ENCODE results near the gene CCL7. TPM values are rescaled to one million over a fixed set of nuclear protein-coding genes. Genes with fewer than 3 reads are reported as not detected.

CCL7 gene
- total and polyA plus RNA-seq, 8 donors, result not detected

- H3K4me3 ChIP-seq, result no peak overlapping the region
- intact Hi-C loops (cut with DNase I), result no loop called here
- WGBS, 2 donors, result 4 to 5% methylated on average over 1 of the region's 1 CpG
- no peak overlapping the region for H3K27ac ChIP-seq
- no peak for FAIRE-seq
- peak in 1 of 4 donors; percentile 22 for ATAC-seq
- no peaks in the 10 kb centered on the region for H3K4me1 ChIP-seq
- DNase-seq, result no peak
- no peak for TF ChIP-seq CTCF (IDR thresholded peaks at IDR 0.05)
- no peaks in the 10 kb centered on the region for H3K9me3 ChIP-seq
- no peaks in the 10 kb centered on the region for H3K27me3 ChIP-seq
- H3K36me3 ChIP-seq, result no peaks in the 10 kb centered on the region
Observed at GRCh38 chr17:34275881-34276280, 5.9 kb downstream of the CCL7 start.

- Histone ChIP-seq H3K27me3 (no peaks in the 10 kb centered on the region), H3K4me1 (no peaks in the 10 kb centered on the region), H3K9me3 (no peaks in the 10 kb centered on the region), H3K36me3 (no peaks in the 10 kb centered on the region), H3K27ac (no peak overlapping the region), H3K4me3 (no peak overlapping the region)
- DNase-seq (no peak), FAIRE-seq (no peak), ATAC-seq (no peak)
- WGBS, 2 donors, result 37 to 47% methylated on average over 4 of the region's 4 CpGs
- no peak for TF ChIP-seq CTCF (IDR thresholded peaks at IDR 0.05)
- intact Hi-C loops (cut with DNase I), result no loop called here
Observed at GRCh38 chr17:34276826-34277225, 6.8 kb downstream of the CCL7 start.

GRCh38 chr17:34283571-34283970 lies 13.6 kb downstream of the CCL7 start:
- H3K27ac ChIP-seq, result no peak overlapping the region
- no peak overlapping the region for H3K4me3 ChIP-seq
- ATAC-seq, result no peak
- 69 to 73% methylated on average over 6 of the region's 6 CpGs for WGBS, 2 donors
- FAIRE-seq, result no peak
- DNase-seq, result no peak
- H3K4me1 ChIP-seq, result no peaks in the 10 kb centered on the region
- H3K36me3 ChIP-seq, result no peaks in the 10 kb centered on the region
- intact Hi-C loops (cut with DNase I), result no loop called here
- no peaks in the 10 kb centered on the region for H3K9me3 ChIP-seq
- TF ChIP-seq CTCF (IDR thresholded peaks at IDR 0.05), result no peak
- H3K27me3 ChIP-seq, result no peaks in the 10 kb centered on the region

- H3K27me3 ChIP-seq, result no peaks in the 10 kb centered on the region
- H3K36me3 ChIP-seq, result no peaks in the 10 kb centered on the region
- H3K4me3 ChIP-seq, result no peak within 1 kb of the TSS
- H3K9me3 ChIP-seq, result no peaks in the 10 kb centered on the region
- no peak for FAIRE-seq
- 60 to 64% methylated on average over 4 of the region's 4 CpGs for WGBS, 2 donors
- peak in 1 of 4 donors; percentile 38 for ATAC-seq
- TF ChIP-seq CTCF (IDR thresholded peaks at IDR 0.05), result no peak
- H3K27ac ChIP-seq, result no peak within 1 kb of the TSS
- H3K4me1 ChIP-seq, result no peaks in the 10 kb centered on the region
- intact Hi-C loops (cut with DNase I), result no loop called here
- DNase-seq, result no peak
Observed at GRCh38 chr17:34285286-34285792, 15.3 kb downstream of the CCL7 start, which contains the start of gene CCL11. Gene CCL11, plus strand, starts transcription at chr17:34285742. Its CDS starts 67 bp downstream, at chr17:34285809.

GRCh38 chr17:34287875-34288274 lies 17.9 kb downstream of the CCL7 start:
- Histone ChIP-seq H3K9me3 (no peaks in the 10 kb centered on the region), H3K4me3 (no peak overlapping the region), H3K27me3 (no peaks in the 10 kb centered on the region), H3K36me3 (no peaks in the 10 kb centered on the region), H3K27ac (no peak overlapping the region), H3K4me1 (no peaks in the 10 kb centered on the region)
- WGBS, 2 donors, result 24 to 25% methylated on average over 2 of the region's 2 CpGs
- intact Hi-C loops (cut with DNase I), result no loop called here
- no peak for TF ChIP-seq CTCF (IDR thresholded peaks at IDR 0.05)
- ATAC-seq, result no peak
- FAIRE-seq, result no peak
- no peak for DNase-seq

Measured in pancreas (tissue), 10 donors.